ENCODE measurements around the gene CEBPG. TPM values are rescaled to one million over a fixed set of nuclear protein-coding genes. Genes with fewer than 3 reads are reported as not detected.

The CEBPG gene
- total RNA-seq, 1 donor from 2014 or later = 59.3 TPM

DNA sequence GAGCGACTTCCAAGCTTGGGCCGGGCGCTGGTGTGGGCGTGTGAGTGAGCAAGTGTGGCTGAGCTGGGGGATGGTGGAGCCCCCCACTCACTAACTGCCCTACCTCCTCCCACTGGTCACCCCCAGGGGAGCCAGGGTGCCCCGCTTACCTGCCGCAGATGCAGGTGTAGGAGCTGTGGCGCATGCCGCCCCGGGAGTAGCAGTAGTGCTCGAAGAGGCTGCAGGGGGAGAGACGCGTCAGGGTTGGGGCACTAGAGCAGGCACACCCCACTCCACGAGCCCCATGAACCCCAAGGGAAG, 39.9 kb downstream of the CEBPG start:
- H3K4me3 ChIP-seq = no peak overlapping the region
- no peaks in the 10 kb centered on the region for H3K36me3 ChIP-seq
- no peak overlapping the region for H3K27ac ChIP-seq
- H3K27me3 Mint-ChIP-seq (ENCODE audit: insufficient read depth, low read depth) = peaks cover 2% of the 10 kb centered on the region
- H3K27me3 ChIP-seq = no peaks in the 10 kb centered on the region
- no peaks in the 10 kb centered on the region for H3K9me3 Mint-ChIP-seq
- no peak overlapping the region for H3K4me2 ChIP-seq
- H3K4me1 ChIP-seq = no peaks in the 10 kb centered on the region
- H3K4me3 Mint-ChIP-seq = no peak overlapping the region
- no peak for DNase-seq (ENCODE audit: low spot score)
- no peaks in the 10 kb centered on the region for H3K36me3 Mint-ChIP-seq
- H4K20me1 ChIP-seq (ENCODE audit: low read depth) = peaks cover 8% of the 10 kb centered on the region
- H2AFZ ChIP-seq (replicated peaks) = no peak overlapping the region
- no peaks in the 10 kb centered on the region for H3K79me2 ChIP-seq (ENCODE audit: low read depth)
- H3K9ac ChIP-seq = no peak overlapping the region
- no peak overlapping the region for H3K27ac Mint-ChIP-seq
- TF ChIP-seq CTCF (IDR thresholded peaks at IDR 0.05) (no peak), EZH2phosphoT487 (IDR thresholded peaks at IDR 0.05) (no peak), EZH2 (IDR thresholded peaks at IDR 0.05) (no peak)
- peaks cover 6% of the 10 kb centered on the region for H3K4me1 Mint-ChIP-seq
- no peaks in the 10 kb centered on the region for H3K9me3 ChIP-seq (ENCODE audit: low read depth)
- no peaks in the 10 kb centered on the region for H3F3A ChIP-seq (ENCODE audit: low read depth)

DNA sequence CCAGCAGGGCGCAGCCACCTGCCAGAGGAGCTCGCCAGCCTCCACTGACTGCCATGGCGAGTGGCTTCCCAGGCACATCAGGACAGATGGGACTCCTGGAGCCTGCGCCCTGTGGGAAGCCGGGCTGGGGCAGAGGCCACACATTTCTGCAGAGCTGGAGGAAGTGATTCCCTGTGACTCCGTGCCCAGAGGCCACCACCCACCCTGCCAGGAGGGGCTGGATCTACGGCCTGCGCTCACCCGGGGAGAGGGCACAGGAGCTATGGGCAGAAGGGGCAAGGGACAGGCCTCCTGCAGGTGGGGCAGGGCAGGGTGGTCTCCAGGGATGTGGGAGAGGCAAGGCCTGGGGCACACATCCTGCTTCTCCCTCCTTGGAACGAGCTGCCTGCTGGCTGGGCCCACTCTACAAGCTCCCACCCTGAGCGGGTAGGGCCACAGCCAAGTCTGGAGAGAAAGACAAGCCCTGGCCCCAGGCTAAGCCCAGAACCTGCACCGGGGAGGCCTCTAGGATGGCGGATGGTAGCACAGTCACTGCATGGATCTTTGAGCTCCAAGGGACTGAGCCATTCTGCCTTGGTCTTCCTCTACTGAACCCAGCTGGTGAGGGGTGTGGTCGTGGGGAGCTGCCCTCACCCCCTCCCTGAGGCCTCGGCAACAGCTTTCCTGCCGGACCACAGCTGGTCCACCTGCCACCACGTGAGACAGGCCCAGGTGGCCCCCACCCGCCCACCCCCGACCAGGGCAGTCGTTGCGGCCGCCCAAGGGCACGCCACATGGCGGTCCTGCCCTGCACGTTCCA, 40.6 kb downstream of the CEBPG start:
- no peaks in the 10 kb centered on the region for H3K36me3 Mint-ChIP-seq
- no peak overlapping the region for H3K27ac Mint-ChIP-seq

GRCh38 chr19:33414667-33415605, 41.4 kb downstream of the CEBPG start:
- Histone ChIP-seq H3K9me3 (ENCODE audit: low read depth) (no peaks in the 10 kb centered on the region), H3F3A (ENCODE audit: low read depth) (no peaks in the 10 kb centered on the region), H3K4me2 (no peak overlapping the region), H3K27me3 (no peaks in the 10 kb centered on the region), H3K79me2 (ENCODE audit: low read depth) (no peaks in the 10 kb centered on the region), H2AFZ (replicated peaks) (no peak overlapping the region), H3K36me3 (no peaks in the 10 kb centered on the region), H3K9ac (no peak overlapping the region), H4K20me1 (ENCODE audit: low read depth) (peaks cover 18% of the 10 kb centered on the region), H3K4me1 (peaks cover 3% of the 10 kb centered on the region), H3K4me3 (no peak overlapping the region), H3K27ac (no peak overlapping the region)
- no peak for DNase-seq (ENCODE audit: low spot score)
- TF ChIP-seq EZH2 (IDR thresholded peaks at IDR 0.05) (no peak), EZH2phosphoT487 (IDR thresholded peaks at IDR 0.05) (no peak), CTCF (IDR thresholded peaks at IDR 0.05) (no peak)
- Mint-ChIP-seq H3K9me3 (no peaks in the 10 kb centered on the region), H3K27ac (no peak overlapping the region), H3K4me1 (peaks cover 14% of the 10 kb centered on the region), H3K4me3 (no peak overlapping the region), H3K36me3 (no peaks in the 10 kb centered on the region), H3K27me3 (ENCODE audit: insufficient read depth, low read depth) (peaks cover 2% of the 10 kb centered on the region)

More for the DNA sequence above, 40.6 kb downstream of the CEBPG start:
- no peak overlapping the region for H3K9ac ChIP-seq
- H3F3A ChIP-seq (ENCODE audit: low read depth) = no peaks in the 10 kb centered on the region
- H3K36me3 ChIP-seq = no peaks in the 10 kb centered on the region
- H3K4me2 ChIP-seq = no peak overlapping the region
- H3K4me3 Mint-ChIP-seq = no peak overlapping the region
- no peaks in the 10 kb centered on the region for H3K79me2 ChIP-seq (ENCODE audit: low read depth)
- H4K20me1 ChIP-seq (ENCODE audit: low read depth) = peaks cover 11% of the 10 kb centered on the region
- DNase-seq (ENCODE audit: low spot score) = no peak
- peaks cover 2% of the 10 kb centered on the region for H3K27me3 Mint-ChIP-seq (ENCODE audit: insufficient read depth, low read depth)
- peaks cover 6% of the 10 kb centered on the region for H3K4me1 Mint-ChIP-seq
- no peak overlapping the region for H2AFZ ChIP-seq (replicated peaks)
- H3K4me3 ChIP-seq = no peak overlapping the region
- H3K27ac ChIP-seq = no peak overlapping the region
- H3K4me1 ChIP-seq = no peaks in the 10 kb centered on the region
- TF ChIP-seq EZH2 (IDR thresholded peaks at IDR 0.05) (no peak), EZH2phosphoT487 (IDR thresholded peaks at IDR 0.05) (no peak), CTCF (IDR thresholded peaks at IDR 0.05) (no peak)
- no peaks in the 10 kb centered on the region for H3K9me3 ChIP-seq (ENCODE audit: low read depth)
- H3K27me3 ChIP-seq = no peaks in the 10 kb centered on the region
- no peaks in the 10 kb centered on the region for H3K9me3 Mint-ChIP-seq
